WTC11 (cell line): ENCODE data around the gene TP63. TPM values are rescaled to one million over a fixed set of nuclear protein-coding genes. Genes with fewer than 3 reads are reported as not detected.

Experiments
- ATAC-seq: fragments of 200-7000 bp; cut with Tn5 transposase; 2 replicates; pipeline ENCODE4 v1.10.0; 2021; ENCODE audit warnings: mild to moderate bottlenecking, moderate library complexity
- CTCF ChIA-PET: fragments of 300-600 bp; sonication (Branson Sonifier 250); formaldehyde crosslinking; loops from one replicate; lab custom pipeline; 2021; ENCODE audit warnings: antibody characterized with exemption; lab: Charles Lee
- POLR2A ChIA-PET: fragments of 350-600 bp; sonication (Branson Sonifier 250); formaldehyde crosslinking; loops from one replicate; lab custom pipeline; 2021; ENCODE audit warnings: antibody characterized with exemption; lab: Charles Lee
- DNase-seq: peaks from one replicate; pipeline ENCODE4 v3.0.0; 2021; ENCODE audit warnings: low spot score
- H3K27ac Mint-ChIP-seq: 2 replicates; pipeline ENCODE4 v1.8.0; 2021; ENCODE audit warnings: mixed read lengths
- H3K27me3 Mint-ChIP-seq: 2 replicates; pipeline ENCODE4 v1.8.0; 2021; ENCODE audit warnings: low read depth, mild to moderate bottlenecking, moderate library complexity, mixed read lengths
- H3K36me3 Mint-ChIP-seq: 2 replicates; pipeline ENCODE4 v1.8.0; 2021; ENCODE audit warnings: mixed read lengths
- H3K4me1 Mint-ChIP-seq: 2 replicates; pipeline ENCODE4 v1.8.0; 2022; ENCODE audit warnings: mixed read lengths
- H3K4me3 Mint-ChIP-seq: 2 replicates; pipeline ENCODE4 v1.8.0; 2021; ENCODE audit warnings: mild to moderate bottlenecking, moderate library complexity, mixed read lengths
- H3K9me3 Mint-ChIP-seq: 2 replicates; pipeline ENCODE4 v1.8.0; 2021; ENCODE audit warnings: mixed read lengths
- ELF4 ChIP-seq: sonication (generic); formaldehyde crosslinking; IDR thresholded peaks from 2 replicates; pipeline ENCODE4 v1.8.1; 2022; ENCODE audit warnings: low read depth, mild to moderate bottlenecking, moderate library complexity, missing genetic modification reagents
- EMX1 ChIP-seq: fragments of 250-450 bp; sonication (Bioruptor Pico); IDR thresholded peaks from 2 replicates; pipeline ENCODE4 v1.8.0; 2021; ENCODE audit warnings: mild to moderate bottlenecking
- GABPB1 ChIP-seq: sonication (generic); formaldehyde crosslinking; IDR thresholded peaks from 2 replicates; pipeline ENCODE4 v1.8.1; 2023; ENCODE audit warnings: mild to moderate bottlenecking, missing genetic modification reagents
- HMGA2 ChIP-seq: fragments of 250-450 bp; sonication (Bioruptor Pico); IDR thresholded peaks from 2 replicates; pipeline ENCODE4 v1.4.0; 2021; ENCODE audit warnings: mild to moderate bottlenecking, moderate library complexity
- IRF2 ChIP-seq: sonication (generic); formaldehyde crosslinking; IDR thresholded peaks from 2 replicates; pipeline ENCODE4 v1.8.0; 2022; ENCODE audit warnings: low read depth, missing genetic modification reagents, borderline replicate concordance
- JAZF1 ChIP-seq: fragments of 250-450 bp; sonication (Bioruptor Pico); IDR thresholded peaks from 2 replicates; pipeline ENCODE4 v1.9.0; 2021; ENCODE audit warnings: moderate library complexity, mild to moderate bottlenecking, inconsistent platforms
- KAT7 ChIP-seq: sonication (generic); formaldehyde crosslinking; IDR thresholded peaks from 2 replicates; pipeline ENCODE4 v1.8.1; 2023; ENCODE audit warnings: missing genetic modification reagents, mild to moderate bottlenecking, borderline replicate concordance
- NFATC4 ChIP-seq: fragments of 250-450 bp; sonication (Bioruptor Pico); IDR thresholded peaks from 2 replicates; pipeline ENCODE4 v1.9.0; 2021; ENCODE audit warnings: mild to moderate bottlenecking
- NR3C1 ChIP-seq: sonication (generic); formaldehyde crosslinking; conservative IDR thresholded peaks from 2 replicates; pipeline ENCODE4 v1.8.1; 2023; ENCODE audit warnings: low read depth, mild to moderate bottlenecking, missing genetic modification reagents
- OVOL2 ChIP-seq: fragments of 250-450 bp; sonication (Bioruptor Pico); IDR thresholded peaks from 2 replicates; pipeline ENCODE4 v1.9.0; 2021; ENCODE audit warnings: mild to moderate bottlenecking, borderline replicate concordance
- SMAD3 ChIP-seq: sonication (generic); formaldehyde crosslinking; IDR thresholded peaks from 2 replicates; pipeline ENCODE4 v1.8.0; 2022; ENCODE audit warnings: missing genetic modification reagents, mild to moderate bottlenecking, borderline replicate concordance
- SP1 ChIP-seq: sonication (generic); formaldehyde crosslinking; conservative IDR thresholded peaks from 2 replicates; pipeline ENCODE4 v1.8.1; 2022; ENCODE audit warnings: missing genetic modification reagents
- TEAD1 ChIP-seq: sonication (generic); formaldehyde crosslinking; IDR thresholded peaks from 2 replicates; pipeline ENCODE4 v1.8.0; 2022; ENCODE audit warnings: mild to moderate bottlenecking, missing genetic modification reagents
- ZNF121 ChIP-seq: sonication (generic); formaldehyde crosslinking; IDR thresholded peaks from 2 replicates; pipeline ENCODE4 v1.8.0; 2023; ENCODE audit warnings: missing genetic modification reagents
- ZNF232 ChIP-seq: sonication (generic); formaldehyde crosslinking; IDR thresholded peaks from 2 replicates; pipeline ENCODE4 v1.8.0; 2022; ENCODE audit warnings: mild to moderate bottlenecking, missing genetic modification reagents
- ZNF317 ChIP-seq: sonication (generic); formaldehyde crosslinking; IDR thresholded peaks from 2 replicates; pipeline ENCODE4 v1.8.1; 2023; ENCODE audit warnings: low read depth, mild to moderate bottlenecking, moderate library complexity, missing genetic modification reagents, borderline replicate concordance
- total RNA-seq: library from RNA; stranded (reverse); gene quantifications from 3 replicates; pipeline ENCODE4 v1.2.3, GENCODE V29; 2021
- TF ChIP-seq, protein P1 (sequence below): fragments of 250-450 bp; sonication (Bioruptor Pico); IDR thresholded peaks from 2 replicates; pipeline ENCODE4 v1.9.0; 2021; ENCODE audit warnings: mild to moderate bottlenecking
- TF ChIP-seq, protein P2 (sequence below): sonication (generic); formaldehyde crosslinking; IDR thresholded peaks from 2 replicates; pipeline ENCODE4 v1.8.0; 2022; ENCODE audit warnings: mild to moderate bottlenecking, missing genetic modification reagents
- TF ChIP-seq, protein P3 (sequence below): sonication (generic); formaldehyde crosslinking; IDR thresholded peaks from 2 replicates; pipeline ENCODE4 v1.8.1; 2023; ENCODE audit warnings: mild to moderate bottlenecking, missing genetic modification reagents, moderate library complexity
- TF ChIP-seq, protein P4 (sequence below): sonication (generic); formaldehyde crosslinking; IDR thresholded peaks from 2 replicates; pipeline ENCODE4 v1.8.1; 2022; ENCODE audit warnings: low read depth, mild to moderate bottlenecking, moderate library complexity, missing genetic modification reagents, borderline replicate concordance
- TF ChIP-seq, protein P5 (sequence below): sonication (generic); formaldehyde crosslinking; IDR thresholded peaks from 2 replicates; pipeline ENCODE4 v1.8.1; 2022; ENCODE audit warnings: mild to moderate bottlenecking, moderate library complexity, missing genetic modification reagents
- TF ChIP-seq, protein P6 (sequence below): sonication (generic); formaldehyde crosslinking; conservative IDR thresholded peaks from 2 replicates; pipeline ENCODE4 v1.8.1; 2022; ENCODE audit warnings: mild to moderate bottlenecking, missing genetic modification reagents
- TF ChIP-seq, protein P7 (sequence below): sonication (generic); formaldehyde crosslinking; IDR thresholded peaks from 2 replicates; pipeline ENCODE4 v1.8.0; 2022; ENCODE audit warnings: mild to moderate bottlenecking, missing genetic modification reagents
- TF ChIP-seq, protein P8 (sequence below): fragments of 250-450 bp; sonication (Bioruptor Pico); IDR thresholded peaks from 2 replicates; pipeline ENCODE4 v1.9.0; 2021; ENCODE audit warnings: mild to moderate bottlenecking

TP63 gene
- total RNA-seq, 1 experiment from 2014 or later: 0.09 TPM

DNA sequence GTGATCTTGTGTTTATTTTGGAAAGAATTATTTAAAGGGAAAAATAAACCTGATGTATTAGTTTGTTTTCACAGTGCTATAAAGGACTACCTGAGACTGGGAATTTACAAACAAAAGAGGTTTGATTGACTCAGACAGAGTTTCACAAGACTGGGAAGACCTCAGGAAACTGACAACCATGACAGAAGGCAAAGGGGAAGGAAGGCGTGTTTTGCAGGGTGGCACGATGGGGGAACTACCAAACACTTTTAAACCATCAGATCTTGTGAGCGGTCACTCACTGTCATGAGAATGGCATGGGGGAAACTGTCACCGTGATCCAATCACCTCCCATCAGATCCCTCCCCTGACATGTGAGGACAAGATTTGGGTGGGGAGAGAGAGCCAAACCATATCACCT is 87.0 kb downstream of the TP63 start:
- Mint-ChIP-seq H3K9me3 (no peaks in the 10 kb centered on the region), H3K4me1 (0 out of 2 replicates have a peak, but pooled peaks cover 7% of the 10 kb centered on the region), H3K27ac (no peak overlapping the region), H3K36me3 (no peaks in the 10 kb centered on the region), H3K27me3 (no peaks in the 10 kb centered on the region; the same call in 1 of the 2 replicates)
- ChIA-PET CTCF (no interaction called here), POLR2A (no interaction called here)
- DNase-seq (no peak), ATAC-seq (no peak)
- TF ChIP-seq TEAD1 (no peak), NR3C1 (no peak), IRF2 (CRISPR knock-in tag) (no peak), ELF4 (CRISPR knock-in tag) (no peak), JAZF1 (CRISPR knock-in tag) (no peak), GABPB1 (no peak), ZNF317 (CRISPR knock-in tag) (no peak), NFATC4 (no peak), HMGA2 (no peak)
- TF ChIP-seq, protein P1, sequence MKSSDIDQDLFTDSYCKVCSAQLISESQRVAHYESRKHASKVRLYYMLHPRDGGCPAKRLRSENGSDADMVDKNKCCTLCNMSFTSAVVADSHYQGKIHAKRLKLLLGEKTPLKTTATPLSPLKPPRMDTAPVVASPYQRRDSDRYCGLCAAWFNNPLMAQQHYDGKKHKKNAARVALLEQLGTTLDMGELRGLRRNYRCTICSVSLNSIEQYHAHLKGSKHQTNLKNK (CRISPR knock-in tag): no peak
- TF ChIP-seq, protein P2, sequence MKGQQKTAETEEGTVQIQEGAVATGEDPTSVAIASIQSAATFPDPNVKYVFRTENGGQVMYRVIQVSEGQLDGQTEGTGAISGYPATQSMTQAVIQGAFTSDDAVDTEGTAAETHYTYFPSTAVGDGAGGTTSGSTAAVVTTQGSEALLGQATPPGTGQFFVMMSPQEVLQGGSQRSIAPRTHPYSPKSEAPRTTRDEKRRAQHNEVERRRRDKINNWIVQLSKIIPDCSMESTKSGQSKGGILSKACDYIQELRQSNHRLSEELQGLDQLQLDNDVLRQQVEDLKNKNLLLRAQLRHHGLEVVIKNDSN (CRISPR knock-in tag): no peak
- TF ChIP-seq, protein P3, sequence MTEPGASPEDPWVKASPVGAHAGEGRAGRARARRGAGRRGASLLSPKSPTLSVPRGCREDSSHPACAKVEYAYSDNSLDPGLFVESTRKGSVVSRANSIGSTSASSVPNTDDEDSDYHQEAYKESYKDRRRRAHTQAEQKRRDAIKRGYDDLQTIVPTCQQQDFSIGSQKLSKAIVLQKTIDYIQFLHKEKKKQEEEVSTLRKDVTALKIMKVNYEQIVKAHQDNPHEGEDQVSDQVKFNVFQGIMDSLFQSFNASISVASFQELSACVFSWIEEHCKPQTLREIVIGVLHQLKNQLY (CRISPR knock-in tag): no peak
- TF ChIP-seq, protein P4, sequence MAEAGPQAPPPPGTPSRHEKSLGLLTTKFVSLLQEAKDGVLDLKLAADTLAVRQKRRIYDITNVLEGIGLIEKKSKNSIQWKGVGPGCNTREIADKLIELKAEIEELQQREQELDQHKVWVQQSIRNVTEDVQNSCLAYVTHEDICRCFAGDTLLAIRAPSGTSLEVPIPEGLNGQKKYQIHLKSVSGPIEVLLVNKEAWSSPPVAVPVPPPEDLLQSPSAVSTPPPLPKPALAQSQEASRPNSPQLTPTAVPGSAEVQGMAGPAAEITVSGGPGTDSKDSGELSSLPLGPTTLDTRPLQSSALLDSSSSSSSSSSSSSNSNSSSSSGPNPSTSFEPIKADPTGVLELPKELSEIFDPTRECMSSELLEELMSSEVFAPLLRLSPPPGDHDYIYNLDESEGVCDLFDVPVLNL: no peak
- TF ChIP-seq, all 79 proteins: peak for 0
- no peak overlapping the region for H3K4me3 Mint-ChIP-seq

DNA sequence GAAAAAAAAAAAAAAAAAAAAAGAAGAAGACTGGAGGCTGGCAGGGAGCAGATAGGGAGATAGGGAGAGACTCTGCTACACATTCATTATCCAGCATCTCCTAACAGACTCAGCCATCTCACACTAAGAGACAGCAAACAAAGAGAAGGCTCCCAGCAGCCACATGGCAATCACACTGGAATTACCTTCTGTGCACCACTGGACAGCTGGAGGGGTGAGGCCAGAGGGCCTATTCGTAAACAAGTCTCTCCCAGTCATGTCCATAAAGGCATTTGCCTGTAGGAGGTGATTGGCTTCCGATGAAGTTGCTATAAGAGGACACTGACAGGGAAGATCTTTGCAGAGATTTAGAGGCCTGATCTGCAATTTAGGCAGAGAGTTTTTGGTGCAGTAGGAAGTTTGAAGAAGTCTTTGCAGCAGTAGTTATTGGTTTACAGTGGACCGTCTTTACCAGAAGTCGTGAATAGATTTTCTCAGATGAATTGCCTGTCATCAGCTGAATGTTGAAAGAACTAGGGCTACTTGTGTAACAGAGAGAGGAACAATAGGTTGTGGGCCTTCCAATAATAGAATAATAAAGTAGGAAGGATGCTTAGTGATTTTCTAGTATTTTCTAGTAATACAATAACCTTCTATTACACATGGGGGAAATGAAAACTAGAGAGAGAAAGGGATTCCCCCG is 89.7 kb downstream of the TP63 start:
- Mint-ChIP-seq H3K27ac (no peak overlapping the region), H3K4me1 (peaks cover 12% of the 10 kb centered on the region), H3K4me3 (no peak overlapping the region), H3K9me3 (no peaks in the 10 kb centered on the region), H3K36me3 (no peaks in the 10 kb centered on the region), H3K27me3 (no peaks in the 10 kb centered on the region; the same call in 1 of the 2 replicates)
- CTCF ChIA-PET: no interaction called here
- ATAC-seq (no peak), DNase-seq (no peak)
- POLR2A ChIA-PET: no interaction called here
- TF ChIP-seq SMAD3 (CRISPR knock-in tag): no peak
- TF ChIP-seq, protein P5, sequence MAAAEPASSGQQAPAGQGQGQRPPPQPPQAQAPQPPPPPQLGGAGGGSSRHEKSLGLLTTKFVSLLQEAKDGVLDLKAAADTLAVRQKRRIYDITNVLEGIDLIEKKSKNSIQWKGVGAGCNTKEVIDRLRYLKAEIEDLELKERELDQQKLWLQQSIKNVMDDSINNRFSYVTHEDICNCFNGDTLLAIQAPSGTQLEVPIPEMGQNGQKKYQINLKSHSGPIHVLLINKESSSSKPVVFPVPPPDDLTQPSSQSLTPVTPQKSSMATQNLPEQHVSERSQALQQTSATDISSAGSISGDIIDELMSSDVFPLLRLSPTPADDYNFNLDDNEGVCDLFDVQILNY (CRISPR knock-in tag): no peak
- TF ChIP-seq, protein P6, sequence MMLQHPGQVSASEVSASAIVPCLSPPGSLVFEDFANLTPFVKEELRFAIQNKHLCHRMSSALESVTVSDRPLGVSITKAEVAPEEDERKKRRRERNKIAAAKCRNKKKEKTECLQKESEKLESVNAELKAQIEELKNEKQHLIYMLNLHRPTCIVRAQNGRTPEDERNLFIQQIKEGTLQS: no peak
- TF ChIP-seq ZNF232 (CRISPR knock-in tag): no peak
- TF ChIP-seq, protein P7, sequence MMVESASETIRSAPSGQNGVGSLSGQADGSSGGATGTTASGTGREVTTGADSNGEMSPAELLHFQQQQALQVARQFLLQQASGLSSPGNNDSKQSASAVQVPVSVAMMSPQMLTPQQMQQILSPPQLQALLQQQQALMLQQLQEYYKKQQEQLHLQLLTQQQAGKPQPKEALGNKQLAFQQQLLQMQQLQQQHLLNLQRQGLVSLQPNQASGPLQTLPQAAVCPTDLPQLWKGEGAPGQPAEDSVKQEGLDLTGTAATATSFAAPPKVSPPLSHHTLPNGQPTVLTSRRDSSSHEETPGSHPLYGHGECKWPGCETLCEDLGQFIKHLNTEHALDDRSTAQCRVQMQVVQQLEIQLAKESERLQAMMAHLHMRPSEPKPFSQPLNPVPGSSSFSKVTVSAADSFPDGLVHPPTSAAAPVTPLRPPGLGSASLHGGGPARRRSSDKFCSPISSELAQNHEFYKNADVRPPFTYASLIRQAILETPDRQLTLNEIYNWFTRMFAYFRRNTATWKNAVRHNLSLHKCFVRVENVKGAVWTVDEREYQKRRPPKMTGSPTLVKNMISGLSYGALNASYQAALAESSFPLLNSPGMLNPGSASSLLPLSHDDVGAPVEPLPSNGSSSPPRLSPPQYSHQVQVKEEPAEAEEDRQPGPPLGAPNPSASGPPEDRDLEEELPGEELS (CRISPR knock-in tag): no peak
- TF ChIP-seq, protein P8, sequence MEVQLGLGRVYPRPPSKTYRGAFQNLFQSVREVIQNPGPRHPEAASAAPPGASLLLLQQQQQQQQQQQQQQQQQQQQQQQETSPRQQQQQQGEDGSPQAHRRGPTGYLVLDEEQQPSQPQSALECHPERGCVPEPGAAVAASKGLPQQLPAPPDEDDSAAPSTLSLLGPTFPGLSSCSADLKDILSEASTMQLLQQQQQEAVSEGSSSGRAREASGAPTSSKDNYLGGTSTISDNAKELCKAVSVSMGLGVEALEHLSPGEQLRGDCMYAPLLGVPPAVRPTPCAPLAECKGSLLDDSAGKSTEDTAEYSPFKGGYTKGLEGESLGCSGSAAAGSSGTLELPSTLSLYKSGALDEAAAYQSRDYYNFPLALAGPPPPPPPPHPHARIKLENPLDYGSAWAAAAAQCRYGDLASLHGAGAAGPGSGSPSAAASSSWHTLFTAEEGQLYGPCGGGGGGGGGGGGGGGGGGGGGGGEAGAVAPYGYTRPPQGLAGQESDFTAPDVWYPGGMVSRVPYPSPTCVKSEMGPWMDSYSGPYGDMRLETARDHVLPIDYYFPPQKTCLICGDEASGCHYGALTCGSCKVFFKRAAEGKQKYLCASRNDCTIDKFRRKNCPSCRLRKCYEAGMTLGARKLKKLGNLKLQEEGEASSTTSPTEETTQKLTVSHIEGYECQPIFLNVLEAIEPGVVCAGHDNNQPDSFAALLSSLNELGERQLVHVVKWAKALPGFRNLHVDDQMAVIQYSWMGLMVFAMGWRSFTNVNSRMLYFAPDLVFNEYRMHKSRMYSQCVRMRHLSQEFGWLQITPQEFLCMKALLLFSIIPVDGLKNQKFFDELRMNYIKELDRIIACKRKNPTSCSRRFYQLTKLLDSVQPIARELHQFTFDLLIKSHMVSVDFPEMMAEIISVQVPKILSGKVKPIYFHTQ (CRISPR knock-in tag): no peak
- no peak for TF ChIP-seq OVOL2 (CRISPR knock-in tag)
- TF ChIP-seq ZNF121 (CRISPR knock-in tag): no peak
- no peak for TF ChIP-seq KAT7 (CRISPR knock-in tag)
- TF ChIP-seq EMX1 (CRISPR knock-in tag): no peak
- TF ChIP-seq NR3C1: no peak
- TF ChIP-seq SP1: no peak
